AG04450 (cell line): ENCODE measurements around the gene SATB1. TPM values are rescaled to one million over a fixed set of nuclear protein-coding genes. Genes with fewer than 3 reads are reported as not detected.

Experiments used
- CTCF ChIA-PET: fragments of 300-600, 350-600 bp; formaldehyde crosslinking; extraction: SDS; loops from one replicate; lab custom pipeline; 2022; ENCODE audit warnings: antibody characterized with exemption, inconsistent platforms; lab: Charles Lee
- POLR2A ChIA-PET: fragments of 350-600 bp; formaldehyde crosslinking; extraction: SDS; loops from one replicate; lab custom pipeline; 2021; ENCODE audit warnings: antibody characterized with exemption, inconsistent platforms; lab: Yijun Ruan, JAX
- DNase-seq: peaks from one replicate; pipeline ENCODE4 v3.0.0-alpha.2; 2011; ENCODE audit warnings: low read depth, low spot score
- H3K27ac ChIP-seq: one replicate; pipeline ENCODE4 v1.5.1; 2012; ENCODE audit warnings: low read depth, low read length, control low read depth
- H3K27me3 ChIP-seq: one replicate; pipeline ENCODE4 v1.6.0; 2012; ENCODE audit warnings: low read length; ENCODE audit not compliant: control insufficient read depth, insufficient read depth
- H3K4me3 ChIP-seq: 2 replicates; pipeline ENCODE4 v1.5.1; 2011; ENCODE audit warnings: mild to moderate bottlenecking, low read depth, low read length, control low read depth
- H3K9me3 ChIP-seq: 2 replicates; pipeline ENCODE4 v1.5.1; 2012; ENCODE audit warnings: low read length; ENCODE audit not compliant: control insufficient read depth, insufficient read depth
- polyA plus RNA-seq: library from polyadenylated mRNA; depleted of rRNA; stranded (reverse); fragments of >200 nt; gene quantifications from 2 replicates; pipeline ENCODE4 v1.2.3, GENCODE V29; 2011
- TF ChIP-seq, protein P1 (sequence below): IDR thresholded peaks from 2 replicates; pipeline ENCODE4 v1.5.1; 2011; ENCODE audit warnings: low read depth, low read length, control low read depth, inconsistent platforms

The SATB1 gene
- polyA plus RNA-seq, 1 experiment = 12.3 TPM

DNA sequence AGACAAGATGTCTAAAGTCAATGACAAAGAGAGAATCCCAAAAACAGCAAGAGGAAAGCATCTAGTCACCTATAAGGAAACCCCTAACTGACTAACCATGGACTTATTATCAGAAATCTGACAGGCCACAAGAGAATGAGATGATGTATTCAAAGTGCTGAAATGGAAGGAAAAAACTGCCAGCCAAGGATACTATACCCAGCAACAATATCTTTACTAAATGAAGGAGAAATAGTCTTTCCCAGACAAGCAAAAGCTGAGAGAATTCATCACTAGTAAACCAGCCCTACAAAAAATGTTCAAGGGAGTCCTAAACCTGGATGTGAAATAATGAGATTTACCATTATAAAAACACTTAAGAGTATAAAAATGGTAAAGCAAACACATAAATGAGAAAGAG lies 128.0 kb downstream of the SATB1 start:
- CTCF ChIA-PET = no interaction called here
- no peak overlapping the region for H3K27ac ChIP-seq
- DNase-seq = no peak
- POLR2A ChIA-PET = no interaction called here
- TF ChIP-seq, protein P1, sequence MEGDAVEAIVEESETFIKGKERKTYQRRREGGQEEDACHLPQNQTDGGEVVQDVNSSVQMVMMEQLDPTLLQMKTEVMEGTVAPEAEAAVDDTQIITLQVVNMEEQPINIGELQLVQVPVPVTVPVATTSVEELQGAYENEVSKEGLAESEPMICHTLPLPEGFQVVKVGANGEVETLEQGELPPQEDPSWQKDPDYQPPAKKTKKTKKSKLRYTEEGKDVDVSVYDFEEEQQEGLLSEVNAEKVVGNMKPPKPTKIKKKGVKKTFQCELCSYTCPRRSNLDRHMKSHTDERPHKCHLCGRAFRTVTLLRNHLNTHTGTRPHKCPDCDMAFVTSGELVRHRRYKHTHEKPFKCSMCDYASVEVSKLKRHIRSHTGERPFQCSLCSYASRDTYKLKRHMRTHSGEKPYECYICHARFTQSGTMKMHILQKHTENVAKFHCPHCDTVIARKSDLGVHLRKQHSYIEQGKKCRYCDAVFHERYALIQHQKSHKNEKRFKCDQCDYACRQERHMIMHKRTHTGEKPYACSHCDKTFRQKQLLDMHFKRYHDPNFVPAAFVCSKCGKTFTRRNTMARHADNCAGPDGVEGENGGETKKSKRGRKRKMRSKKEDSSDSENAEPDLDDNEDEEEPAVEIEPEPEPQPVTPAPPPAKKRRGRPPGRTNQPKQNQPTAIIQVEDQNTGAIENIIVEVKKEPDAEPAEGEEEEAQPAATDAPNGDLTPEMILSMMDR = no peak
- no peak overlapping the region for H3K4me3 ChIP-seq
- H3K9me3 ChIP-seq = no peaks in the 10 kb centered on the region
- H3K27me3 ChIP-seq = no peaks in the 10 kb centered on the region
